Measurements from ENCODE around the gene ADH7. TPM values are rescaled to one million over a fixed set of nuclear protein-coding genes. Genes with fewer than 3 reads are reported as not detected.
A peak's percentile ranks its signal among the peaks of the same experiment; 100 is the strongest.

The ADH7 gene
- total and polyA plus RNA-seq, 2 experiments from 2014 or later: not detected

DNA sequence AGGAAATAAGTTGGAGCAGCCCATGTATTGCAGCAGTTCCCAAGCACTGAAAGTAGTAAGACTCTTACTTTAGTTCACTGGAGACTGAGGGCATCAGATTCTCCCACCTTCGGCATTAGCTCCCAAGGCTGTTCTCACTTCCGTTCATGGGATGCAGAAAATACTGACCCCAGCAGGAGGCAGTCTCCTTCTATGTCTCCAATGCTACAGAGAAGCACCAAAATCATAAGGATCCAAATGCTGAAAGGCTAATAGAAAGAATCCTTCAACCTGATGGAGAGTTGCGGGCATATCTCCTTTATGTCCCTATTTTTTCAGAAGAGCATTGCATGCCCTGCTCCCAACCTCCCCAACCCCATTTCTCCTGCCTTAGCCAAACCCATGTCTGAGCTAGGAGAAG lies 32.4 kb downstream of the ADH7 start:
- no peak overlapping the region for H2AFZ ChIP-seq
- no peaks in the 10 kb centered on the region for H3K36me3 Mint-ChIP-seq (ENCODE audit: low read depth)
- peaks cover 19% of the 10 kb centered on the region for H3K4me1 Mint-ChIP-seq
- TF ChIP-seq, protein P1, sequence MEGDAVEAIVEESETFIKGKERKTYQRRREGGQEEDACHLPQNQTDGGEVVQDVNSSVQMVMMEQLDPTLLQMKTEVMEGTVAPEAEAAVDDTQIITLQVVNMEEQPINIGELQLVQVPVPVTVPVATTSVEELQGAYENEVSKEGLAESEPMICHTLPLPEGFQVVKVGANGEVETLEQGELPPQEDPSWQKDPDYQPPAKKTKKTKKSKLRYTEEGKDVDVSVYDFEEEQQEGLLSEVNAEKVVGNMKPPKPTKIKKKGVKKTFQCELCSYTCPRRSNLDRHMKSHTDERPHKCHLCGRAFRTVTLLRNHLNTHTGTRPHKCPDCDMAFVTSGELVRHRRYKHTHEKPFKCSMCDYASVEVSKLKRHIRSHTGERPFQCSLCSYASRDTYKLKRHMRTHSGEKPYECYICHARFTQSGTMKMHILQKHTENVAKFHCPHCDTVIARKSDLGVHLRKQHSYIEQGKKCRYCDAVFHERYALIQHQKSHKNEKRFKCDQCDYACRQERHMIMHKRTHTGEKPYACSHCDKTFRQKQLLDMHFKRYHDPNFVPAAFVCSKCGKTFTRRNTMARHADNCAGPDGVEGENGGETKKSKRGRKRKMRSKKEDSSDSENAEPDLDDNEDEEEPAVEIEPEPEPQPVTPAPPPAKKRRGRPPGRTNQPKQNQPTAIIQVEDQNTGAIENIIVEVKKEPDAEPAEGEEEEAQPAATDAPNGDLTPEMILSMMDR (conservative IDR thresholded peaks at IDR 0.05; ENCODE audit: low read depth in 2 of 2): peak; percentile 53 to 56
- TF ChIP-seq ZNF114 (CRISPR knock-in tag; IDR thresholded peaks at IDR 0.05) (no peak), EZH2 (IDR thresholded peaks at IDR 0.05; ENCODE audit: low read depth, unreplicated experiment) (no peak)
- H3K27ac Mint-ChIP-seq: no peak overlapping the region
- H3K4me3 ChIP-seq: no peak overlapping the region
- no peak overlapping the region for H3K4me3 Mint-ChIP-seq
- H3F3A ChIP-seq (replicated peaks; ENCODE audit: low read depth): no peaks in the 10 kb centered on the region
- H4K20me1 ChIP-seq (replicated peaks; ENCODE audit: insufficient read depth): no peaks in the 10 kb centered on the region
- no peak overlapping the region for H3K4me2 ChIP-seq
- no peaks in the 10 kb centered on the region for H3K79me2 ChIP-seq (replicated peaks; ENCODE audit: insufficient read depth)
- ATAC-seq: no peak
- H3K9me2 ChIP-seq (ENCODE audit: insufficient read depth): no peaks in the 10 kb centered on the region; the same call in 1 of the 2 replicates
- DNase-seq (ENCODE audit: low spot score): peak; percentile 38
- H3K9me3 Mint-ChIP-seq: peaks cover 7% of the 10 kb centered on the region; the same call in 1 of the 3 replicates
- H3K36me3 ChIP-seq (ENCODE audit: insufficient read depth): no peaks in the 10 kb centered on the region
- H3K27me3 Mint-ChIP-seq (ENCODE audit: insufficient read depth, low read depth, poor library complexity): peaks cover 4% of the 10 kb centered on the region
- peaks cover 17% of the 10 kb centered on the region for H3K4me1 ChIP-seq (ENCODE audit: insufficient read depth)
- H3K27ac ChIP-seq (ENCODE audit: low read depth): no peak overlapping the region
- H3K27me3 ChIP-seq (ENCODE audit: insufficient read depth): no peaks in the 10 kb centered on the region

DNA sequence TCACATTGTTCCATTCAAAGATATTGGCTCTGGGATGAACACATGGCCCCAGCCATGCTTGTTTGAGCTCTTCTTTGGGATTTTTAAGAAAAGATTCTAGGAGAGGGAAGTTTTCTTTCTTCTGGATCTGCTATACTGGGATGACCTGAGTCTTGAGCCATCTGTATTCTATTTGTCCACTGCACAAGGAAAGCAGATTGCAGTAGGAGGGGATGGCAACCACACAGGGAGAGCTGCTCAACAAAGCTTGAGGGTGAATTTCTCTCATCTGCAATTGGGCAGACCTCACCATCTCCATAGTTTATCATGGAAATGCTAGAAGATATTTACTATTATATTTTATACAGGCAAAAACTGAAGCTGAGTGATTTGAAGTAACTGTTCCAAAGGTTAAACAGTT lies 34.3 kb downstream of the ADH7 start:
- DNase-seq (ENCODE audit: low spot score) (no peak), ATAC-seq (no peak)
- Histone ChIP-seq H2AFZ (no peak overlapping the region), H3K79me2 (replicated peaks; ENCODE audit: insufficient read depth) (no peaks in the 10 kb centered on the region), H4K20me1 (replicated peaks; ENCODE audit: insufficient read depth) (no peaks in the 10 kb centered on the region), H3K4me3 (no peak overlapping the region), H3K27me3 (ENCODE audit: insufficient read depth) (no peaks in the 10 kb centered on the region), H3K4me2 (no peak overlapping the region), H3F3A (replicated peaks; ENCODE audit: low read depth) (no peaks in the 10 kb centered on the region), H3K9me2 (ENCODE audit: insufficient read depth) (no peaks in the 10 kb centered on the region; the same call in 1 of the 2 replicates), H3K36me3 (ENCODE audit: insufficient read depth) (no peaks in the 10 kb centered on the region), H3K4me1 (ENCODE audit: insufficient read depth) (peaks cover 17% of the 10 kb centered on the region), H3K27ac (ENCODE audit: low read depth) (no peak overlapping the region)
- Mint-ChIP-seq H3K4me1 (peaks cover 19% of the 10 kb centered on the region), H3K27ac (no peak overlapping the region), H3K9me3 (peaks cover 7% of the 10 kb centered on the region; the same call in 1 of the 3 replicates), H3K27me3 (ENCODE audit: insufficient read depth, low read depth, poor library complexity) (peaks cover 4% of the 10 kb centered on the region), H3K36me3 (ENCODE audit: low read depth) (no peaks in the 10 kb centered on the region), H3K4me3 (no peak overlapping the region)
- TF ChIP-seq CREB1 (CRISPR knock-in tag; IDR thresholded peaks at IDR 0.05; ENCODE audit: low read depth) (no peak), ZNF114 (CRISPR knock-in tag; IDR thresholded peaks at IDR 0.05) (no peak), ZNF331 (CRISPR knock-in tag; IDR thresholded peaks at IDR 0.05; ENCODE audit: low read depth) (no peak), STAT1 (IDR thresholded peaks at IDR 0.05; ENCODE audit: unreplicated experiment) (no peak), JUNB (IDR thresholded peaks at IDR 0.05; ENCODE audit: unreplicated experiment) (no peak), NANOG (IDR thresholded peaks at IDR 0.05; ENCODE audit: borderline replicate concordance) (no peak), EZH2phosphoT487 (IDR thresholded peaks at IDR 0.05; ENCODE audit: unreplicated experiment) (no peak)
- TF ChIP-seq, protein P2, sequence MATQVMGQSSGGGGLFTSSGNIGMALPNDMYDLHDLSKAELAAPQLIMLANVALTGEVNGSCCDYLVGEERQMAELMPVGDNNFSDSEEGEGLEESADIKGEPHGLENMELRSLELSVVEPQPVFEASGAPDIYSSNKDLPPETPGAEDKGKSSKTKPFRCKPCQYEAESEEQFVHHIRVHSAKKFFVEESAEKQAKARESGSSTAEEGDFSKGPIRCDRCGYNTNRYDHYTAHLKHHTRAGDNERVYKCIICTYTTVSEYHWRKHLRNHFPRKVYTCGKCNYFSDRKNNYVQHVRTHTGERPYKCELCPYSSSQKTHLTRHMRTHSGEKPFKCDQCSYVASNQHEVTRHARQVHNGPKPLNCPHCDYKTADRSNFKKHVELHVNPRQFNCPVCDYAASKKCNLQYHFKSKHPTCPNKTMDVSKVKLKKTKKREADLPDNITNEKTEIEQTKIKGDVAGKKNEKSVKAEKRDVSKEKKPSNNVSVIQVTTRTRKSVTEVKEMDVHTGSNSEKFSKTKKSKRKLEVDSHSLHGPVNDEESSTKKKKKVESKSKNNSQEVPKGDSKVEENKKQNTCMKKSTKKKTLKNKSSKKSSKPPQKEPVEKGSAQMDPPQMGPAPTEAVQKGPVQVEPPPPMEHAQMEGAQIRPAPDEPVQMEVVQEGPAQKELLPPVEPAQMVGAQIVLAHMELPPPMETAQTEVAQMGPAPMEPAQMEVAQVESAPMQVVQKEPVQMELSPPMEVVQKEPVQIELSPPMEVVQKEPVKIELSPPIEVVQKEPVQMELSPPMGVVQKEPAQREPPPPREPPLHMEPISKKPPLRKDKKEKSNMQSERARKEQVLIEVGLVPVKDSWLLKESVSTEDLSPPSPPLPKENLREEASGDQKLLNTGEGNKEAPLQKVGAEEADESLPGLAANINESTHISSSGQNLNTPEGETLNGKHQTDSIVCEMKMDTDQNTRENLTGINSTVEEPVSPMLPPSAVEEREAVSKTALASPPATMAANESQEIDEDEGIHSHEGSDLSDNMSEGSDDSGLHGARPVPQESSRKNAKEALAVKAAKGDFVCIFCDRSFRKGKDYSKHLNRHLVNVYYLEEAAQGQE (IDR thresholded peaks at IDR 0.05; ENCODE audit: unreplicated experiment): no peak
- TF ChIP-seq, protein P3, sequence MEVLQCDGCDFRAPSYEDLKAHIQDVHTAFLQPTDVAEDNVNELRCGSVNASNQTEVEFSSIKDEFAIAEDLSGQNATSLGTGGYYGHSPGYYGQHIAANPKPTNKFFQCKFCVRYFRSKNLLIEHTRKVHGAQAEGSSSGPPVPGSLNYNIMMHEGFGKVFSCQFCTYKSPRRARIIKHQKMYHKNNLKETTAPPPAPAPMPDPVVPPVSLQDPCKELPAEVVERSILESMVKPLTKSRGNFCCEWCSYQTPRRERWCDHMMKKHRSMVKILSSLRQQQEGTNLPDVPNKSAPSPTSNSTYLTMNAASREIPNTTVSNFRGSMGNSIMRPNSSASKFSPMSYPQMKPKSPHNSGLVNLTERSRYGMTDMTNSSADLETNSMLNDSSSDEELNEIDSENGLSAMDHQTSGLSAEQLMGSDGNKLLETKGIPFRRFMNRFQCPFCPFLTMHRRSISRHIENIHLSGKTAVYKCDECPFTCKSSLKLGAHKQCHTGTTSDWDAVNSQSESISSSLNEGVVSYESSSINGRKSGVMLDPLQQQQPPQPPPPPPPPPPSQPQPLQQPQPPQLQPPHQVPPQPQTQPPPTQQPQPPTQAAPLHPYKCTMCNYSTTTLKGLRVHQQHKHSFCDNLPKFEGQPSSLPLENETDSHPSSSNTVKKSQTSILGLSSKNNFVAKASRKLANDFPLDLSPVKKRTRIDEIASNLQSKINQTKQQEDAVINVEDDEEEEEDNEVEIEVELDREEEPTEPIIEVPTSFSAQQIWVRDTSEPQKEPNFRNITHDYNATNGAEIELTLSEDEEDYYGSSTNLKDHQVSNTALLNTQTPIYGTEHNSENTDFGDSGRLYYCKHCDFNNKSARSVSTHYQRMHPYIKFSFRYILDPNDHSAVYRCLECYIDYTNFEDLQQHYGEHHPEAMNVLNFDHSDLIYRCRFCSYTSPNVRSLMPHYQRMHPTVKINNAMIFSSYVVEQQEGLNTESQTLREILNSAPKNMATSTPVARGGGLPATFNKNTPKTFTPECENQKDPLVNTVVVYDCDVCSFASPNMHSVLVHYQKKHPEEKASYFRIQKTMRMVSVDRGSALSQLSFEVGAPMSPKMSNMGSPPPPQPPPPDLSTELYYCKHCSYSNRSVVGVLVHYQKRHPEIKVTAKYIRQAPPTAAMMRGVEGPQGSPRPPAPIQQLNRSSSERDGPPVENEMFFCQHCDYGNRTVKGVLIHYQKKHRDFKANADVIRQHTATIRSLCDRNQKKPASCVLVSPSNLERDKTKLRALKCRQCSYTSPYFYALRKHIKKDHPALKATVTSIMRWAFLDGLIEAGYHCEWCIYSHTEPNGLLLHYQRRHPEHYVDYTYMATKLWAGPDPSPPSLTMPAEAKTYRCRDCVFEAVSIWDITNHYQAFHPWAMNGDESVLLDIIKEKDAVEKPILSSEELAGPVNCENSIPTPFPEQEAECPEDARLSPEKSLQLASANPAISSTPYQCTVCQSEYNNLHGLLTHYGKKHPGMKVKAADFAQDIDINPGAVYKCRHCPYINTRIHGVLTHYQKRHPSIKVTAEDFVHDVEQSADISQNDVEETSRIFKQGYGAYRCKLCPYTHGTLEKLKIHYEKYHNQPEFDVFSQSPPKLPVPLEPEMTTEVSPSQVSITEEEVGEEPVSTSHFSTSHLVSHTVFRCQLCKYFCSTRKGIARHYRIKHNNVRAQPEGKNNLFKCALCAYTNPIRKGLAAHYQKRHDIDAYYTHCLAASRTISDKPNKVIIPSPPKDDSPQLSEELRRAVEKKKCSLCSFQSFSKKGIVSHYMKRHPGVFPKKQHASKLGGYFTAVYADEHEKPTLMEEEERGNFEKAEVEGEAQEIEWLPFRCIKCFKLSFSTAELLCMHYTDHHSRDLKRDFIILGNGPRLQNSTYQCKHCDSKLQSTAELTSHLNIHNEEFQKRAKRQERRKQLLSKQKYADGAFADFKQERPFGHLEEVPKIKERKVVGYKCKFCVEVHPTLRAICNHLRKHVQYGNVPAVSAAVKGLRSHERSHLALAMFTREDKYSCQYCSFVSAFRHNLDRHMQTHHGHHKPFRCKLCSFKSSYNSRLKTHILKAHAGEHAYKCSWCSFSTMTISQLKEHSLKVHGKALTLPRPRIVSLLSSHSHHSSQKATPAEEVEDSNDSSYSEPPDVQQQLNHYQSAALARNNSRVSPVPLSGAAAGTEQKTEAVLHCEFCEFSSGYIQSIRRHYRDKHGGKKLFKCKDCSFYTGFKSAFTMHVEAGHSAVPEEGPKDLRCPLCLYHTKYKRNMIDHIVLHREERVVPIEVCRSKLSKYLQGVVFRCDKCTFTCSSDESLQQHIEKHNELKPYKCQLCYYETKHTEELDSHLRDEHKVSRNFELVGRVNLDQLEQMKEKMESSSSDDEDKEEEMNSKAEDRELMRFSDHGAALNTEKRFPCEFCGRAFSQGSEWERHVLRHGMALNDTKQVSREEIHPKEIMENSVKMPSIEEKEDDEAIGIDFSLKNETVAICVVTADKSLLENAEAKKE (CRISPR knock-in tag; IDR thresholded peaks at IDR 0.05): no peak
